GM19468 (cell line): Measurements from ENCODE around the gene OVOL1.

Experiments used
- ATAC-seq: cut with Tn5 transposase; IDR thresholded peaks from one replicate; pipeline ENCODE4 v1.9.1; 2021; ENCODE audit warnings: mild to moderate bottlenecking, moderate library complexity, moderate number of reproducible peaks; ENCODE audit not compliant: unreplicated experiment; ENCODE audit errors: extremely low read depth

The OVOL1 gene

DNA sequence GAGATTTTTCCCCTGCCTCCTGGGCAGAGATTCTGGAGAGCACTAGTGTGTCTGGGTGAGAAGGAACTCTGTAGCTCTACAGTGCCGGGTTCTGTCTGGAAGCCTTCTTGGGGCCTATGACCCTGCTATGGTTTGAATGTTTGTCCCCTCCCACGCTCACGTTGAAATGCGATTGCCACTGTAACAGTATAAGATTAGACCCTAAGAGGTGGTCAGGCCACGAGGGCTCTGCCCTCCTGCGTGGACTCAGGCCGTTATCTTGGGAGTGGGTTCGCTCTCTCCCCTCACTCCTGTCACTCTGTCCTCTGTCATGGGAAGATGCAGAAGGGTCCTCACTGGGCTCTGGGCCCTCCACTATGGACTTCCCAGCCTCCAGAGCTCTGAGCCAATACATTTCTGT is 9.6 kb upstream of the OVOL1 start:
- no peak for ATAC-seq

DNA sequence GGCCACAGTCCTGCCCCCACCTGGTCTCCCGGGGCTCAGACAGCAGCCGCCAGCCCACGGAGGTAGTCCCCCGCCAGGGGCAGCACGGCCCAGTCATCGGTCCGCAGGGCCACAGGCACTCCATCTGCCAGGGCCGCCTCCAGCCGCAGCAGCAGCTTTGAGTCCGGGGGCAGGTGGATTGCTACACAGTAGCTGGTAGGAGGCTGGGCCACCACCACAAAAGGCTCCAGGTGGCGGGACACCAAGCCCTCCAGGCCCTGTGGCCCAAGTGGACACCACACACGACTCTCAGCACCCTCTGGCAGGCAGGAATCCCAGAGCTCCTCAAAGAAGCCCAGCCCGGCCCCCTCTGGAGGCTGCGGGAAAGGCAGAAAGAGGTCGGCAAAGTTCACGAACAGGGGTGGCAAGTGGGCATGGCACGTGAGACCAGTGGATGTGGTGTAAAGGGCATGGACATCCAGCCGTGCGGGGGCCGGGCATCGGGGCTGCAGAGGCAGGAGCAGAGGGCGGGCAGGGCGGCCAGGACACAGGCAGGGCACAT is 9.0 kb upstream of the OVOL1 start:
- ATAC-seq: no peak

- ATAC-seq: no peak
Observed at GRCh38 chr11:65778431-65778900, 8.4 kb upstream of the OVOL1 start.

DNA sequence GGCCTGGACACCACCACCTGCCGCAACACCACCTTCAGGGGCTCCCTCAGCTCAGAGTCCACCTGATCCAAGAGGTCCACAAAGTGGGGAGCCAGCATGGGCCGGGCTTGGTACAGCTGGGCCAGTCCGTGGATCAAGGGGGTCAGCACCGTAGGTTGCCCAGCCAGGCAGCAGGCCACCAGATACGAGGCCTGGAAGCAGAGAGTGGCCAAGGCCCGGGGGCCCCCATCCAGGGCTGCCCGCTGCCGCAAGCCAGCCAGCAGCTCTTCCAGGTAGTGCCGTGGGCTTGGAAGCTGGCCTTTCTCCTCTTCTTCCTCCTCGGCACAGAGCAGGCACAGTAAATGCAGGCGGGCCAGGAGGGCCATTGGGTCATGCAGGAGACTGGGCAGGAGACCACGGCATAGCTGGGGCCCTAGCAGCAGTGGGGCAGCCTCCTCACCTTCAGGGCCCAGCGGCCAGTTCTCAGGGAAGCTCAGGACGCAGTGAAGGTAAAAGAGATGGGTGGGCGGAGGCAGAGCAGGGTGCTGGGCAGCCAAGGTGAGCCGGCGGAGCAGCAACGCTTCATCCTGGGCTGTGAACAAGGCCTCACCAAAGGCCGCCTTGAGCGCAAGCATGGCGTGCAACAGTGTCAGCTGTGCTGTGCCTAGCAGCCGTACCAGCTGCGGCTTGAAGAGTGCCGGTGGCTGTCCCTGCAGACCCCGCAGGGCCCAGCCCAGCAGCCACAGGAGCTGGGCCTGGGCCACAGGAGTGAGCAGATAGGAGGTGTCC is 7.8 kb upstream of the OVOL1 start:
- ATAC-seq: no peak

GRCh38 chr11:65779669-65779918 is 7.3 kb upstream of the OVOL1 start:
- no peak for ATAC-seq

GRCh38 chr11:65779919-65780769 is 6.7 kb upstream of the OVOL1 start:
- no peak for ATAC-seq

DNA sequence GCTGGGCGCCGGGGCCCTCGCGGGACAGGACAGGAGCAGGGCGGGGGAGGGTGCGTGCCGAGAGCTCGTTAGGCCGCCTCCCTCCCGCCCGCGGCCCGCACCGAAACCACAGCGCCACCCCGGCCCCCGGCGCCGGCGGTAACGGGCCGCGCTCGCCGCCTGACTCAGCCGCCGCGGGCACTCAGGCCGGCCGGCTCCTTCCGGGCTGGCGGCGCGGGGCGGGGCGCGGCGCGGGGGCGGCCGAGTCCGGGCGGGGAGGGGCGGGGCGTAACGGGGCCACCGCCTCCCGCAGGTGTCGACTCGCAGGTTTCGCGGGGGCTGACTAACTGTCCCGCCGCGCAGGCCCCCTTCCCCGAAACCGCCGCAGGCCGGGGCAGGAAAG is 6.1 kb upstream of the OVOL1 start, which contains the start of gene AP5B1:
AP5B1 (minus strand) TSS at position 207 of the 382 bp plus-strand sequence. CDS start 385 bp downstream, outside the sequence.
- peak; percentile 34 for ATAC-seq

DNA sequence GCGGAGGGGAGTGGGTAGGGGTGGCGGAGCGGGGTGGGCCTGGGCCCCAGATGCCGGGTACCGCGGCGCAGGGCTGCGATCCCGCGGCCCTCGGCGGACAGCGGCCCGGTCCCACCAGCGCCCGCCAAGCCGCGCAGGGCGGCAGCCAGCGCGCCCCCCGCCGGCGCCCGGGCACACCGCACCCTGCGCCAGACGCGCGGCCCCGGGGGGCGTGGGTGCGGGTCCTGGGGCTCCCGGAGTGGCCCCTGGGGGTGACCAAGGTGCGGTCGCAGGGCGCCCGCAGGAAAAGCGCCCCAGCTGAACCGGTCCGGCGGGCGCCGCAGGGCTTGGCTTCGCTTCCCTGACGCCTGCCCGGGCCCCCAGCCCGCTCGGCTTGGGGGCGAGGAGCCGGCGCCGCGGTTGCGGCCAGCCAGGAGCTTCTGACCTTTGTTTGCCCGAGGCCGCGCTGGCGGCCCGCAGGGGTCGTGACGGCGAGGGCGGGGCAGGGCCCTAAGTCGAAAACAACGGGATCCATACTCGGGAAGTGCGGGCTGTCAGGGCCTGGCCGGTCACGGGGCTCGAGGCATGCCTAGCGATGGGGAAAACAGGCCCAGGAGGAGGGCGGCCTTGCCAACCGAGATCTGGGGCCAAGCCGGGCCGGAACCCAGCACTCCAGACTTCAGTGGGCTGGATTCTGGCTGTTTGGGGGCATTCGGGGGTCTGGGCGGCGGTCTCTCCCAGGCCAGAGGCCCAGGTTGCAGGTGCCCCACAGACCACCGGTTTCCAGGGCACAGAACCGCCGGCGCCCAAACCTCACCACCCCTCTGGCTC is 5.5 kb upstream of the OVOL1 start:
- no peak for ATAC-seq

- ATAC-seq: no peak
Observed at GRCh38 chr11:65781962-65782815, 4.7 kb upstream of the OVOL1 start.

- ATAC-seq: no peak
Observed at GRCh38 chr11:65782816-65783228, 4.0 kb upstream of the OVOL1 start.

GRCh38 chr11:65785319-65786007 is 1.4 kb upstream of the OVOL1 start:
- ATAC-seq: no peak

- no peak for ATAC-seq
Observed at GRCh38 chr11:65786008-65786785, 666 bp upstream of the OVOL1 start.

- no peak for ATAC-seq
Observed at GRCh38 chr11:65787649-65788622, 1.1 kb downstream of the OVOL1 start.

- no peak for ATAC-seq
Observed at GRCh38 chr11:65788821-65789220, 2.0 kb downstream of the OVOL1 start.

- no peak for ATAC-seq
Observed at GRCh38 chr11:65789230-65790103, 2.6 kb downstream of the OVOL1 start.
